SIG-M5 (cell line): Measurements from ENCODE around the gene TEKT3.

ENCODE experiments used
- DNase-seq: peaks from one replicate; lab custom pipeline; 2025; lab: John Stamatoyannopoulos, UW

TEKT3 gene

GRCh38 chr17:15291674-15292361 lies 49.6 kb downstream of the TEKT3 start:
- no peak for DNase-seq

- no peak for DNase-seq
These were observed 50.8 kb downstream of the TEKT3 start for GRCh38 chr17:15290605-15291004.

- DNase-seq, result no peak
These were observed 51.9 kb downstream of the TEKT3 start for GRCh38 chr17:15289285-15290183.

DNA sequence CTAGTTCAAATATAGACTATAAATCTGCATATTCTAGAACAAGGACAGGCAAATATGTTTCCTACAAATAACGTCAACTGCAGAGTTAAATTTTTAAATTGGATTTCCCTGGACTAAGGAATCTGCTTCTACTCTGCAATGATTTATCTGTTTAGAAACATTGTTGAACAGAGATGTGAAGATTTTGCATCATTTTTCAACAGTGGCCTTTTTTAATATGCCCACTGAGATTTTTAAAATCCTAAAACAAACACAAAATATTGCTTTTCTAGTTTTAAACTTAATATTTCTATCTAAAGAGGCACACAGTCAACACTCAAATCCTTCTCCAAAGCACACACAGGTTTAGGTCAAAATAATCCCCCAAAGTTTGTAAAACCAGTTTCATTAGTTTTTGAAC lies 52.5 kb downstream of the TEKT3 start:
- DNase-seq, result no peak

DNA sequence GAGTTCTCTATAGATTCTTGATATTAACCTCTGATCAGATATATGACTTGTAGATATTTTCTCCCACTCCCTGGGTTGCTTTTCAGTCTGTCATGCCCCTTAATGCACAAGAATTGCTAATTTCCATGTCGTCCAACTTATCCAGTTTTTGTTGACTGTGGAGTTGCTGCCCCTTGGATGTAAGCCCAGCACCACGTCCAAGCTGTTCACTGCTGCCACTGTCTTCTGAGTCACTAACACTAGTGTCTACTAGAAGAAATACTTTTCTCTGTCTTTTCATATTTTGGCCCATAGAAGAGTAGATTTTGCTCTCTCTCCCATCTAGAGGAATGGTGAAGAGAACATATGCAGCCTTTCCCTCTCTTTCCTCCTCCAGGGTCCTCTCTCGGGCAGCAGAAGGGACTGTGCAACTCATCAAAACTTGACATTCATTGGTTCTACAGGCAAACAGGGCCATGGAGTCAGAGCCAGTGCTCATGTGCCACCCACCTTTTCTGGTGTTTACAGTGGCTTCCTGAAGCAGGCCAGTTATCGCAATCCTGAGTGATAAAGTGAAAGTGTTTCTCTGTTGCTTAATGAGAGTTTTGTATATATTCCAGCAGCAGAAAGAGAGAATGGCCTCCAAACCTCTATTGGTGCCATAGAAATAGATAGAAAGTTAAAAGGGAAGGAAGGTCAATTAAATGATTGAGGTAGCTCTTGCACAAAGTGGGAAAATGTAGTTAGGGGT lies 53.7 kb downstream of the TEKT3 start:
- no peak for DNase-seq

- DNase-seq, result no peak
These were observed 55.9 kb downstream of the TEKT3 start for GRCh38 chr17:15285466-15285865.

GRCh38 chr17:15284537-15284936 lies 56.9 kb downstream of the TEKT3 start:
- no peak for DNase-seq

- no peak for DNase-seq
These were observed 57.3 kb downstream of the TEKT3 start for GRCh38 chr17:15284107-15284506.

GRCh38 chr17:15281909-15282308 lies 59.5 kb downstream of the TEKT3 start:
- no peak for DNase-seq

- DNase-seq, result no peak
These were observed 62.4 kb downstream of the TEKT3 start for GRCh38 chr17:15278924-15279477.

GRCh38 chr17:15278380-15278779 lies 63.0 kb downstream of the TEKT3 start:
- DNase-seq, result no peak

- no peak for DNase-seq
These were observed 67.4 kb downstream of the TEKT3 start for GRCh38 chr17:15274017-15274416.

DNA sequence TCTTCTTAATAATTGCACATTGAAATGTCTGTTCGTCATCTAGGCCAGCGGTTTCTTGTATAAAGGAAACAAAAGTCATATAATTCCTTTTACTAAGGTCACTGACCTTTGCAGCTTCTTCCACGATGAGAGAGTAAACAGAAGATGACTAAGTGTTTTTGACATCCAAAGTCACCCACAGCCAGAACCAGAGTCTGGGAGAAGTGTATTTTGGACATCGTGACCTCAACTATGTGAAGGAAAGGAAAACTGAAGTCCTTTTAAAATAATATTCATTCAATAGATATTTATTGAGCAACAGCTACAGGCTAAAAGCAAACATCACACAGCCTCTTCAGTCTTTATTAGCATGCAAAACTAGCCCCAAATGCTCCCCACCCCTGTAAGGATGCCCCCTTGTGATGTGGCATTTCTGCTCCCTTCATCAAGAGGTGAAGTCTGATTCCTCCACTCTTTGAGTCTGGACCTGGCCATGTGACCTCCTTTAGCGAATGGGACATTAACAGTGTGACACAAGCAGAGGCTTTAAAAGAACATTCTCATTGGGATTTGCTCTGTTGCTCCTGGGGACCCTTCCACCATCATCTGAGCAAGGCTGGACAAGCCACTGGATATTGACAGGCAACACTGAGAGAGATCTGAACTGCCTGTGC lies 68.1 kb downstream of the TEKT3 start:
- DNase-seq, result no peak

- DNase-seq, result no peak
These were observed 69.7 kb downstream of the TEKT3 start for GRCh38 chr17:15271741-15272140.

- DNase-seq, result no peak
These were observed 70.6 kb downstream of the TEKT3 start for GRCh38 chr17:15270628-15271381.

DNA sequence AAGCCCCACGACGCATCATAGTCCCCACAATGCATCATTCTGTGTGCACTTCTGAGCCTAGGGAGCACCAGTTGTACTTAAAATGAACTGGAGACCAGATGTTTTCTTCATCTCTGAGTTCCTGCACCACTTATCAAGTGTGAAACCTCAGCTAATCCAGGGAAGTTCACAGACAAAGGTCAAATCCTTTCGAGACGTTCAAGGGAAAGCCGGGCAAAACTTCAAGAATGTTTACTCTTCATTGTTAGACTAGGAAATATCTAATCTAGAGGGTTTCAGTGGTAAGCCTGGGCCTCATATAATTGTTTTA lies 71.7 kb downstream of the TEKT3 start:
- DNase-seq, result no peak

GRCh38 chr17:15269087-15269779 lies 72.2 kb downstream of the TEKT3 start:
- no peak for DNase-seq

GRCh38 chr17:15268461-15268860 lies 72.9 kb downstream of the TEKT3 start:
- DNase-seq, result no peak

DNA sequence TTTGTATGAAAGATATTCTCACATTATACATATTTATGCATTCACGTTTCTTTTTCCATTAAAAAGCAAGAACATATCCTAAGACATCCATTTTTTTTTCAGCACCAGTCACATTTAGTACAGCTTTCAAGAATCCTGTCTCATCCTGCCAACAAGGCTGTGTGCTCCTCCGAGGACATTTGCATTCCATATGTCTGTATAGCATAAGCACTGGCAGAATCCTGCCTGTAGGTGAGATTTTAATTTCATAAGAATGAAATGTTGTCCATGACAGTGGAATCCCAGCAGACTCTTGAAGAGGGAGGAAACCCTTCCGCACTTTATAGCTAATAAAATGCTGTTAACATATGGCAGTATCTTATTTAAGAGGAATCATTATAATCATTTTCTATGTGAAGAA lies 73.4 kb downstream of the TEKT3 start:
- no peak for DNase-seq

GRCh38 chr17:15266325-15267125 lies 74.9 kb downstream of the TEKT3 start:
- no peak for DNase-seq
